Cardiac muscle cell (in vitro differentiated cells and primary cell): ENCODE data around the gene SLC16A1. TPM values are rescaled to one million over a fixed set of nuclear protein-coding genes. Genes with fewer than 3 reads are reported as not detected.
"Not testable (repeated sequence)": the region's sequence is repeated elsewhere in the genome, so short reads cannot be mapped to it uniquely, and the experiment has no call there.

Experiments used
- DNase-seq, 2 donors: peaks; one replicate each; pipeline versions ENCODE4 v3.0.0 to v3.0.0-alpha.2; 2010 to 2017; ENCODE audit warnings: low read depth in 1 of 2, low spot score in 1 of 2
- H3K27ac ChIP-seq: fragments of 200-600 bp; sonication (generic); 2 replicates; pipeline ENCODE4 v1.5.1; 2016
- H3K27me3 ChIP-seq: fragments of 200-600 bp; sonication (generic); 2 replicates; pipeline ENCODE4 v1.6.0; 2016; ENCODE audit warnings: control low read depth
- H3K36me3 ChIP-seq: fragments of 200-600 bp; sonication (generic); 2 replicates; pipeline ENCODE4 v1.5.1; 2016; ENCODE audit warnings: control low read depth
- H3K4me1 ChIP-seq: fragments of 200-600 bp; sonication (generic); 2 replicates; pipeline ENCODE4 v1.8.1; 2017; ENCODE audit warnings: low read depth, mild to moderate bottlenecking, mixed run types
- H3K4me3 ChIP-seq: fragments of 200-600 bp; sonication (generic); 2 replicates; pipeline ENCODE4 v1.5.1; 2016; ENCODE audit warnings: mild to moderate bottlenecking
- H3K9me3 ChIP-seq: fragments of 200-600 bp; sonication (generic); 2 replicates; pipeline ENCODE4 v1.5.1; 2017; ENCODE audit warnings: low read depth, mild to moderate bottlenecking, control low read depth
- polyA plus RNA-seq: library from polyadenylated mRNA; unstranded; fragments of >200 nt; fragmentation: Nextera tagmentation; extraction: Ambion mirVana; gene quantifications from 2 replicates; pipeline ENCODE4 v1.2.1, GENCODE V29; 2016
- total RNA-seq: library from RNA; depleted of rRNA; stranded (reverse); fragments of >200 nt; gene quantifications from 2 replicates; pipeline ENCODE4 v1.2.3, GENCODE V29; 2016
- TF ChIP-seq, protein P1 (sequence below): IDR thresholded peaks from 2 replicates; pipeline ENCODE4 v1.5.1; 2012; ENCODE audit warnings: low read depth, mild to moderate bottlenecking, low read length

SLC16A1 gene
- total and polyA plus RNA-seq, 2 experiments from 2014 or later = 130 to 146 TPM

- H3K36me3 ChIP-seq = peaks cover 5% of the 10 kb centered on the region
- H3K27me3 ChIP-seq = no peaks in the 10 kb centered on the region
These were observed 5.1 kb upstream of the SLC16A1 start for GRCh38 chr1:112961072-112961471.

GRCh38 chr1:112960384-112960783, 4.4 kb upstream of the SLC16A1 start:
- H3K9me3 ChIP-seq = no peaks in the 10 kb centered on the region
- H3K27ac ChIP-seq = no peak overlapping the region
- no peak for DNase-seq
- H3K4me3 ChIP-seq = no peak overlapping the region
- no peaks in the 10 kb centered on the region for H3K27me3 ChIP-seq
- H3K4me1 ChIP-seq = peaks cover 3% of the 10 kb centered on the region
- TF ChIP-seq, protein P1, sequence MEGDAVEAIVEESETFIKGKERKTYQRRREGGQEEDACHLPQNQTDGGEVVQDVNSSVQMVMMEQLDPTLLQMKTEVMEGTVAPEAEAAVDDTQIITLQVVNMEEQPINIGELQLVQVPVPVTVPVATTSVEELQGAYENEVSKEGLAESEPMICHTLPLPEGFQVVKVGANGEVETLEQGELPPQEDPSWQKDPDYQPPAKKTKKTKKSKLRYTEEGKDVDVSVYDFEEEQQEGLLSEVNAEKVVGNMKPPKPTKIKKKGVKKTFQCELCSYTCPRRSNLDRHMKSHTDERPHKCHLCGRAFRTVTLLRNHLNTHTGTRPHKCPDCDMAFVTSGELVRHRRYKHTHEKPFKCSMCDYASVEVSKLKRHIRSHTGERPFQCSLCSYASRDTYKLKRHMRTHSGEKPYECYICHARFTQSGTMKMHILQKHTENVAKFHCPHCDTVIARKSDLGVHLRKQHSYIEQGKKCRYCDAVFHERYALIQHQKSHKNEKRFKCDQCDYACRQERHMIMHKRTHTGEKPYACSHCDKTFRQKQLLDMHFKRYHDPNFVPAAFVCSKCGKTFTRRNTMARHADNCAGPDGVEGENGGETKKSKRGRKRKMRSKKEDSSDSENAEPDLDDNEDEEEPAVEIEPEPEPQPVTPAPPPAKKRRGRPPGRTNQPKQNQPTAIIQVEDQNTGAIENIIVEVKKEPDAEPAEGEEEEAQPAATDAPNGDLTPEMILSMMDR = no peak
- H3K36me3 ChIP-seq = peaks cover 5% of the 10 kb centered on the region

More at GRCh38 chr1:112961072-112961471, 5.1 kb upstream of the SLC16A1 start:
- Histone ChIP-seq H3K4me1 (peaks cover 3% of the 10 kb centered on the region), H3K4me3 (no peak overlapping the region), H3K9me3 (no peaks in the 10 kb centered on the region), H3K27ac (no peak overlapping the region)
- DNase-seq = no peak
- TF ChIP-seq, protein P1 = no peak

- H3K36me3 ChIP-seq, H3K9me3 ChIP-seq, H3K4me1 ChIP-seq, DNase-seq, H3K27me3 ChIP-seq: not testable (repeated sequence)
- Histone ChIP-seq H3K27ac (peak overlapping the region; percentile 80), H3K4me3 (peak overlapping the region; percentile 74)
These were observed 2.2 kb upstream of the SLC16A1 start for GRCh38 chr1:112958236-112958635.

DNA sequence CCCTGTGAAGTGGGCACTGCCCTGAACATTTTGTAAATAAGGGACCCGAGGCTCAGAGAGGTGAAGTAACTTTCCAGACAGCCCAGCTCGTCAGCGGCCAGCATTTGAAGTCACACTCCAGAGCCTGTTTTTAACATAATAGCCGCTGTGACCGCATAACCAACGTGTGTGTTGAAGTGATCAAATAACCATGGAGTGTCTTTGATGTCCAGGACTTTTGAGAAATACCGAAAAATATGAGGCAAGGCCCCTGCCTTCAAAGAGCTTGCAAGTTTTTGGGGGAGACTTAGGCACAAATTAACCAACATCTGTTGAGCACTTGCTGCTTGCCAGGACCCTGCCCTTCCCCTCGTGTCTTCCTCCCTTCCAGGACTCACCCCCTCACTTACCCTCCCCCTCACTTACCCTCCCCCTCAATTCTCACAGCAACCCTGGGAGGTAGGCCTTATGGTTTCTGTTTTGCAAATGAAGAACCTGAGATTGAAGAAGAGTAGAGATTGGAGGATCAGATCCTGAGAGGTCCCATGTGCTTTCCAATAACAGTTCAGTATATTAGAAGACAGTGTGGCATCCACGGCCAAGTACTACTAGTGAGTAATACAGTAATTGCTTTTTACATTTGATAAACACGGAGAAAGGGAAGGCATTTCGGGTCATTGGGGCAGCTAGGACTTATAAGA, 1.3 kb upstream of the SLC16A1 start:
- Histone ChIP-seq H3K4me3 (peak overlapping the region; percentile 74), H3K9me3 (no peaks in the 10 kb centered on the region), H3K27me3 (no peaks in the 10 kb centered on the region), H3K4me1 (peaks cover 11% of the 10 kb centered on the region), H3K27ac (peak overlapping the region; percentile 80), H3K36me3 (peaks cover 5% of the 10 kb centered on the region)
- DNase-seq = peak; percentile 62 to 92
- TF ChIP-seq, protein P1 = no peak

DNA sequence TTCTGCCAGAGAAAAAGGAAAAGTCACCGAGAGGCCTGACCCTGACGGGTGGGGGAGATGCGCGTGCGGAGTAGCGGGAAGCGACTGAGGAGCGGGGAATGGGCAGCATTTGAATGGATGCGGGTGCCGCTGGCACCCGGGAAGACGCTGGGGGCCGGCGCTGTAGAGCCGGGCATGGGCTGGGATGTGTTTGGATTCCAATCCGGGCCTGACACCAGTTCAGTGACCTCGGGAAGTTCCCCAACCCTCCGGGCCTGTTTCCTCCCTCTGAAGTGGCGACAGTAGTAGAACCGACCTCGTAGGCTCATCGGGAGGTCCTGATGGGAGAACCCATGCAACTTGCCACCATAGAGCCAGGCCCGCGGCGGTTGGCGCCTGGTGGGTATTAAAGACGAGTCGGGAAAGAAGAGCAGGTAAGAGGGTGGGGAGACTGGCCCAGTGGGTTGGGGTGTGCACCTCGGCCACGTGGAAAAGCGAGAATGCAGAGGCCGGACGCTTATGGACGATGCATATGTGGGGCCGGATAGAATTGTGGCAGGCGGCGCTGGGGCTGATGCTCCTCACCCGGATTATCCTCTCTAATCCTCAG, 642 bp upstream of the SLC16A1 start:
- no peak for DNase-seq
- Histone ChIP-seq H3K4me1 (peaks cover 16% of the 10 kb centered on the region), H3K36me3 (peaks cover 2% of the 10 kb centered on the region), H3K4me3 (peak overlapping the region; percentile 74), H3K27ac (peak overlapping the region; percentile 80), H3K9me3 (no peaks in the 10 kb centered on the region), H3K27me3 (no peaks in the 10 kb centered on the region)
- TF ChIP-seq, protein P1 = no peak
